ENCODE results near the gene EDN2.

Gene EDN2

DNA sequence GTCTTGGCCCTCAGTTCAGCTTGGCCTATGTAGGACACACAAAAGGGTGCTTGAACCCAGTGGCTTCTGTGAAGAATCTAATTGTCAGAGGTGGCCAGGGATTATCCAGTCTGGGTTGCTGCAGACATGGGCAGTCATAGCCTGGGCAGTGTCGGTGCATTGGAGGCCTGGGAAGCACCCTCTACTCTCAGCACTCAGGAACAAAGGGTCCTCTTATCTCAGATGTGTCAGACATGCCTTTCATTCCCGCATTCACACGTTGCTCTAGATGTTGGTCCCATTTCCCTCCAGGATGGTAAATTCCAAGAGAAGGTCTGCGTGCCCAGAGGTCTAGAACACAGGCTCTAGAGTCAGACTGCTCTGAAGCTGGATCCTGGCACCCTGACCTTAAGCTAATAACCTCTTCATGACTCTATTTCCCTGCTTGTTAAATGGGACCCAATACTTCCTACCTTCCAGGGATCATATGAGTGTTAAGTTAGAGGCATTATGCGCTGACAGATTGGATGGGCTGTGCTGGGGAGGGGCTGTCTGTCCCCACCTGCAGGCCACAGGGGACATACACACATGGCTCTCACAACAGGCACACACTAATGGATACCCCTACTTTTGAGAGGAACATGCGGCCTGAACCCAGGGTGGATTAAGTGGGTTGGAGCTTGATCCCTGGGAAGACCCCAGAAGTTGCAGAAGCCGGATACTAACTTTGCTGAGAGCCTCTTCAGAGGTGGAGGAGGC is 16.5 kb upstream of the EDN2 start:
- Histone ChIP-seq H4K91ac (ENCODE audit: low read length) (no peak overlapping the region), H2BK15ac (ENCODE audit: low read depth, poor library complexity, severe bottlenecking) (no peak overlapping the region), H3K18ac (ENCODE audit: low read depth in 1 of 2, low read length in 2 of 2) (no peak overlapping the region), H3K36me3 (ENCODE audit: control insufficient read depth in 1 of 2, insufficient read depth in 2 of 2, low read depth in 1 of 2, low read length in 2 of 2) (no peaks in the 10 kb centered on the region), H3K14ac (ENCODE audit: low read length in 2 of 2) (no peak overlapping the region), H2BK120ac (ENCODE audit: low read depth, low read length) (no peak overlapping the region), H4K8ac (ENCODE audit: low read length) (no peak overlapping the region), H3K79me1 (replicated peaks; ENCODE audit: low read length, poor library complexity, severe bottlenecking) (no peaks in the 10 kb centered on the region), H2BK12ac (ENCODE audit: low read length in 2 of 2) (no peak overlapping the region), H2AFZ (ENCODE audit: low read depth, low read length) (no peak overlapping the region), H3K27me3 (ENCODE audit: control insufficient read depth in 1 of 2, insufficient read depth in 1 of 2, low read length in 2 of 2) (peaks cover 0 to 4% of the 10 kb centered on the region in 2 experiments), H3K4ac (ENCODE audit: low read depth in 1 of 2, low read length in 2 of 2) (no peak overlapping the region), H2AK5ac (ENCODE audit: low read length, severe bottlenecking) (peak overlapping the region; percentile 21), H3K9me3 (ENCODE audit: control insufficient read depth, low read length) (no peaks in the 10 kb centered on the region), H3K4me1 (ENCODE audit: control insufficient read depth, insufficient read depth, low read depth, low read length) (peaks cover 47% of the 10 kb centered on the region), H2BK5ac (ENCODE audit: low read depth, low read length, poor library complexity, severe bottlenecking) (no peak overlapping the region), H3K23ac (ENCODE audit: low read length in 2 of 2) (no peak overlapping the region), H3K4me3 (ENCODE audit: insufficient read depth in 1 of 2, low read depth in 1 of 2, low read length in 2 of 2) (no peak overlapping the region), H3K9ac (ENCODE audit: low read length) (no peak overlapping the region), H3K4me2 (ENCODE audit: low read length, poor library complexity, severe bottlenecking) (no peak overlapping the region), H3K27ac (ENCODE audit: low read length, poor library complexity, severe bottlenecking) (no peak overlapping the region)
- no peak for DNase-seq
- 84% methylated on average over 6 of the region's 7 CpGs for WGBS

GRCh38 chr1:41500378-41500777 is 15.9 kb upstream of the EDN2 start:
- H2BK5ac ChIP-seq (ENCODE audit: low read depth, low read length, poor library complexity, severe bottlenecking), result no peak overlapping the region
- WGBS, result 96% methylated on average over 9 of the region's 10 CpGs
- H3K9ac ChIP-seq (ENCODE audit: low read length), result no peak overlapping the region
- no peak overlapping the region for H4K91ac ChIP-seq (ENCODE audit: low read length)
- no peak overlapping the region for H3K18ac ChIP-seq (ENCODE audit: low read depth in 1 of 2, low read length in 2 of 2)
- H3K4me1 ChIP-seq (ENCODE audit: control insufficient read depth, insufficient read depth, low read depth, low read length), result peaks cover 51% of the 10 kb centered on the region
- H3K4me3 ChIP-seq (ENCODE audit: insufficient read depth in 1 of 2, low read depth in 1 of 2, low read length in 2 of 2), result no peak overlapping the region
- no peak overlapping the region for H2BK120ac ChIP-seq (ENCODE audit: low read depth, low read length)
- H3K27ac ChIP-seq (ENCODE audit: low read length, poor library complexity, severe bottlenecking), result no peak overlapping the region
- no peak overlapping the region for H2AFZ ChIP-seq (ENCODE audit: low read depth, low read length)
- no peak overlapping the region for H2BK15ac ChIP-seq (ENCODE audit: low read depth, poor library complexity, severe bottlenecking)
- H2AK5ac ChIP-seq (ENCODE audit: low read length, severe bottlenecking), result no peak overlapping the region
- no peak overlapping the region for H2BK12ac ChIP-seq (ENCODE audit: low read length in 2 of 2)
- no peaks in the 10 kb centered on the region for H3K9me3 ChIP-seq (ENCODE audit: control insufficient read depth, low read length)
- H4K8ac ChIP-seq (ENCODE audit: low read length), result no peak overlapping the region
- no peak overlapping the region for H3K4me2 ChIP-seq (ENCODE audit: low read length, poor library complexity, severe bottlenecking)
- H3K36me3 ChIP-seq (ENCODE audit: control insufficient read depth in 1 of 2, insufficient read depth in 2 of 2, low read depth in 1 of 2, low read length in 2 of 2), result no peaks in the 10 kb centered on the region
- H3K79me1 ChIP-seq (replicated peaks; ENCODE audit: low read length, poor library complexity, severe bottlenecking), result no peaks in the 10 kb centered on the region
- H3K14ac ChIP-seq (ENCODE audit: low read length in 2 of 2), result no peak overlapping the region
- no peak overlapping the region for H3K4ac ChIP-seq (ENCODE audit: low read depth in 1 of 2, low read length in 2 of 2)
- H3K27me3 ChIP-seq (ENCODE audit: control insufficient read depth in 1 of 2, insufficient read depth in 1 of 2, low read length in 2 of 2), result peaks cover 0 to 6% of the 10 kb centered on the region in 2 experiments
- H3K23ac ChIP-seq (ENCODE audit: low read length in 2 of 2), result no peak overlapping the region
- DNase-seq, result no peak

DNA sequence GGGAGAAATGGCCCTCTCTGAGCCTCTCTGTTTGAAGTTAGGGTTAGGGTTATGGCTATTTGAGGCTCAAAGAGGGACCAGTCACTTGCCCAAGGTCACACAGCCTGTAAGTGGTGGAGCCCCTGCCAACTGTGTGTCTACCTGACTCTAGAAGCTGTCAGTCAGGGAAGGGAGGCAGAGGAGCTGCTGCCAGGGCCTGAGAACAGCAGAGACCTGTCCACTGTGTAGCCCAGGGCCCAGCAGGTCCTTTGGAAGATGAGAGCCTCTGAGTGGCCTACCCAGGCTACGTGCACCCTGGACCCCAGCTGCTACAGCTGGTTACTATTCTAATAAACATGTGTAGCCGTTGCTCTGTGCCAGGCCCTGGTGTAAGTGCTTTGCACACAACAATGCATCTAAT is 15.1 kb upstream of the EDN2 start:
- no peak overlapping the region for H4K8ac ChIP-seq (ENCODE audit: low read length)
- no peak overlapping the region for H4K91ac ChIP-seq (ENCODE audit: low read length)
- H3K4me3 ChIP-seq (ENCODE audit: insufficient read depth in 1 of 2, low read depth in 1 of 2, low read length in 2 of 2), result no peak overlapping the region
- H3K27ac ChIP-seq (ENCODE audit: low read length, poor library complexity, severe bottlenecking), result no peak overlapping the region
- DNase-seq, result no peak
- H3K27me3 ChIP-seq (ENCODE audit: control insufficient read depth in 1 of 2, insufficient read depth in 1 of 2, low read length in 2 of 2), result peaks cover 0 to 6% of the 10 kb centered on the region in 2 experiments
- H2AFZ ChIP-seq (ENCODE audit: low read depth, low read length), result no peak overlapping the region
- no peak overlapping the region for H2BK15ac ChIP-seq (ENCODE audit: low read depth, poor library complexity, severe bottlenecking)
- H3K4ac ChIP-seq (ENCODE audit: low read depth in 1 of 2, low read length in 2 of 2), result no peak overlapping the region
- H2AK5ac ChIP-seq (ENCODE audit: low read length, severe bottlenecking), result peak overlapping the region; percentile 43
- no peak overlapping the region for H2BK120ac ChIP-seq (ENCODE audit: low read depth, low read length)
- no peak overlapping the region for H3K4me2 ChIP-seq (ENCODE audit: low read length, poor library complexity, severe bottlenecking)
- H3K23ac ChIP-seq (ENCODE audit: low read length in 2 of 2), result no peak overlapping the region
- 100% methylated on average over 1 of the region's 2 CpGs for WGBS
- H3K9ac ChIP-seq (ENCODE audit: low read length), result no peak overlapping the region
- H2BK5ac ChIP-seq (ENCODE audit: low read depth, low read length, poor library complexity, severe bottlenecking), result no peak overlapping the region
- H3K9me3 ChIP-seq (ENCODE audit: control insufficient read depth, low read length), result no peaks in the 10 kb centered on the region
- H3K14ac ChIP-seq (ENCODE audit: low read length in 2 of 2), result no peak overlapping the region
- H3K36me3 ChIP-seq (ENCODE audit: control insufficient read depth in 1 of 2, insufficient read depth in 2 of 2, low read depth in 1 of 2, low read length in 2 of 2), result no peaks in the 10 kb centered on the region
- no peaks in the 10 kb centered on the region for H3K79me1 ChIP-seq (replicated peaks; ENCODE audit: low read length, poor library complexity, severe bottlenecking)
- H2BK12ac ChIP-seq (ENCODE audit: low read length in 2 of 2), result peak overlapping the region in 1 of 2 experiments; percentile 30
- peaks cover 58% of the 10 kb centered on the region for H3K4me1 ChIP-seq (ENCODE audit: control insufficient read depth, insufficient read depth, low read depth, low read length)
- no peak overlapping the region for H3K18ac ChIP-seq (ENCODE audit: low read depth in 1 of 2, low read length in 2 of 2)

DNA sequence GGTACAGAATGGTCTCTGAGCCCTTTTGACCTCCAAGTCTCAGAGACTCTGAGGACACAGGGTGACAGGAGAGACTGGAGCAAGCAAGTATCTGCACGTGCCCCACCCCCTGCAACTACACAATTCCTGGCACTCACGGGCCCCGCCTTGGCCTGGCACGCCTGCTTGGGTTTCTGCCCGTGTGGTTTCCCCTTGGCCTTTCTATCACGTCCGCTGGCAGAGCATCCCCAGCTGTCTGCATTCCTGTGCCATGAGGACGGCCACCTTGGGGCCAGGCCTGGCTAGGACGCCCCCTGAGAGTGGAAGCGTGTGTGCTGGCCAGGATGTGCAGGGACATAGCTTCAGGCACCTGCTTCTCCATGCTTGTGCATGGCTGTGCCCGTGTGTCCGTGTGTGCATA is 14.3 kb upstream of the EDN2 start:
- H3K9ac ChIP-seq (ENCODE audit: low read length), result no peak overlapping the region
- H2AK5ac ChIP-seq (ENCODE audit: low read length, severe bottlenecking), result no peak overlapping the region
- H3K4ac ChIP-seq (ENCODE audit: low read depth in 1 of 2, low read length in 2 of 2), result no peak overlapping the region
- H3K23ac ChIP-seq (ENCODE audit: low read length in 2 of 2), result no peak overlapping the region
- H4K8ac ChIP-seq (ENCODE audit: low read length), result no peak overlapping the region
- no peak overlapping the region for H2BK15ac ChIP-seq (ENCODE audit: low read depth, poor library complexity, severe bottlenecking)
- peaks cover 55% of the 10 kb centered on the region for H3K4me1 ChIP-seq (ENCODE audit: control insufficient read depth, insufficient read depth, low read depth, low read length)
- H4K91ac ChIP-seq (ENCODE audit: low read length), result no peak overlapping the region
- no peak overlapping the region for H2BK12ac ChIP-seq (ENCODE audit: low read length in 2 of 2)
- peaks cover 0 to 6% of the 10 kb centered on the region in 2 experiments for H3K27me3 ChIP-seq (ENCODE audit: control insufficient read depth in 1 of 2, insufficient read depth in 1 of 2, low read length in 2 of 2)
- 77% methylated on average over 12 of the region's 12 CpGs for WGBS
- H3K27ac ChIP-seq (ENCODE audit: low read length, poor library complexity, severe bottlenecking), result no peak overlapping the region
- no peak overlapping the region for H2BK120ac ChIP-seq (ENCODE audit: low read depth, low read length)
- no peak for DNase-seq
- peak overlapping the region in 1 of 2 experiments; percentile 46 for H3K14ac ChIP-seq (ENCODE audit: low read length in 2 of 2)
- no peak overlapping the region for H3K4me3 ChIP-seq (ENCODE audit: insufficient read depth in 1 of 2, low read depth in 1 of 2, low read length in 2 of 2)
- no peak overlapping the region for H2BK5ac ChIP-seq (ENCODE audit: low read depth, low read length, poor library complexity, severe bottlenecking)
- H3K4me2 ChIP-seq (ENCODE audit: low read length, poor library complexity, severe bottlenecking), result no peak overlapping the region
- H3K36me3 ChIP-seq (ENCODE audit: control insufficient read depth in 1 of 2, insufficient read depth in 2 of 2, low read depth in 1 of 2, low read length in 2 of 2), result no peaks in the 10 kb centered on the region
- H3K79me1 ChIP-seq (replicated peaks; ENCODE audit: low read length, poor library complexity, severe bottlenecking), result no peaks in the 10 kb centered on the region
- H3K18ac ChIP-seq (ENCODE audit: low read depth in 1 of 2, low read length in 2 of 2), result peak overlapping the region in 1 of 2 experiments; percentile 13
- H3K9me3 ChIP-seq (ENCODE audit: control insufficient read depth, low read length), result no peaks in the 10 kb centered on the region
- H2AFZ ChIP-seq (ENCODE audit: low read depth, low read length), result no peak overlapping the region

Measured in mesenchymal stem cell (in vitro differentiated cells and primary cell).